Activated CD8-positive, alpha-beta memory T cell treated with anti-CD3 and anti-CD28 coated beads, Interleukin-2, amount 50 U/mL, for 1 hour (primary cell): ENCODE data around the gene OR51B5.
"Not testable (repeated sequence)": the region's sequence is repeated elsewhere in the genome, so short reads cannot be mapped to it uniquely, and the experiment has no call there.

ENCODE experiments used
- DNase-seq: peaks from one replicate; pipeline ENCODE4 v3.0.0-alpha.2; 2020; ENCODE audit errors: extremely low read depth

Gene OR51B5, protein sequence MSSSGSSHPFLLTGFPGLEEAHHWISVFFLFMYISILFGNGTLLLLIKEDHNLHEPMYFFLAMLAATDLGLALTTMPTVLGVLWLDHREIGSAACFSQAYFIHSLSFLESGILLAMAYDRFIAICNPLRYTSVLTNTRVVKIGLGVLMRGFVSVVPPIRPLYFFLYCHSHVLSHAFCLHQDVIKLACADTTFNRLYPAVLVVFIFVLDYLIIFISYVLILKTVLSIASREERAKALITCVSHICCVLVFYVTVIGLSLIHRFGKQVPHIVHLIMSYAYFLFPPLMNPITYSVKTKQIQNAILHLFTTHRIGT

DNA sequence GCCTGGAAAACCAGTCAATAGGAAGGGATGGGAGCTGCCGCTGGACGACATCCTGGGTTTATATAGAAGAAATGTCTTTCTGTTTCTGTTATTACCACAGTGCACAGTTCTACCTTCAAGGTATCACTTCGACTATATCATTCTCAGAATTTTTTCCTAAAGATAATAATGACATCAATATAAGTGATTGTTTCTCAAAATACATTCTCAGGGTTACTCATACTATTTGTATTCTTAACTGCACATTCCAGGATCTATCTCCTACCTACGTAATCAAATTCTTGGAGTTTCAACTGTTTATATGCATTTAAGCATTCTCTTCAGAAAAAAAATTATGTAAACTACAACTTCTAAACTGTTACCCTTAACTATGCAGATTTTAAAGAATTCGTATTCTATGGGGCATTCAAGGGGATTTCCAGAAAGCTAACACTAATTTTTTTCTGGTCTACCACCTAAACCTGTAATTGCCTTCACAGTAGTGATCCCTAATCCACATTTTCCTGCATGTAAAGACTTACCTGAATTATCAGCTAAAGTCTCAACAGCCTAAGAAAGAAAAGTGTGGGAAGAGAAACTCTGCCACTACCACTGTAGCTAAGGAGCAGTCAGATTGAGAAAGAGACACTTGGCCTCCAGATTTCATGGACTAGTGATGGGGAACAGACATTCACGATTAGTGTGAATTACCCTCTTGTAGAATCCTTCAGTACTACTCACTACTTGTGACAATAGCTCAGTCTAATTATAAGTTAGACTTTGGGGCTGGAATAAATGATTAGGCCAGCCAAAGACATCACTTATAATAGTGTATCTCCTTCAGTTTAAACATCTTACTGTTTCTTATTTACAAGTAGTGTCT, at the start of gene OR51B5:
OR51B5 (minus strand) TSS at position 51 of the 862 bp plus-strand sequence; CDS start at position 51, 0 bp downstream.
- no peak for DNase-seq

DNA sequence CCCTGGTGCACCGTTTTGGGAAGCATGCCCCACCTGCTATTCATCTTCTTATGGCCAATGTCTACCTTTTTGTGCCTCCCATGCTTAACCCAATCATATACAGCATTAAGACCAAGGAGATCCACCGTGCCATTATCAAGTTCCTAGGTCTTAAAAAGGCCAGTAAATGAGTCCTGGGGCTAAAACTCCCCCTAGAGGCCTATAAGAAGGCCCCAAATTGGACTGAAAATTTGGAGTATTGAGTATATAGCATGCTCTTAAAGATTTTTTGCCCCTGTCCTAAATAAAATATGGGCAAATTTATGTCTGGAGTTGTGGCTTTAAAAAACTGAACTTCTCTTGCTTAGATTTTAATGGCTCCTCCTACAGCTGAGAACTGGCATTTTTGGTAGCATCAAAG, 46.9 kb upstream of the OR51B5 start:
- no peak for DNase-seq

DNA sequence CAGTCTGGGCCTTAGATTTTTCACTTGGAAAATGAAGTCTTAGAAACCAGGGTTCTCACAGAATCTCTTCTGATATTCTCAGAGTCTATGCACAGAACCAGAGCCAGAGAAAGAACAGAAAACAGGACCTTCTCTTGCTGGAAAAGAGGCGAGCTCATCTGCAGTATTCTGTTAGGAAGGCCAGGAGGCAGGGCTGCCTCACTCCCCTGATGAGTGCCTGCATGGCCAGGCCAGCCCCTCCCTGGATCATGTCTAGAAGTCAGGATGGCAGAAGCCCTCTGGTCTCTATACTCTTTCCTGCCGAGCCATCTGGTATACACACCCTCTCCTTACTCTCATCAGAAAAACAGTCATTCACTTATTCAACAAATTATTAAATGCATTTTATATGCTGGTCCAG, 41.0 kb upstream of the OR51B5 start:
- no peak for DNase-seq

DNA sequence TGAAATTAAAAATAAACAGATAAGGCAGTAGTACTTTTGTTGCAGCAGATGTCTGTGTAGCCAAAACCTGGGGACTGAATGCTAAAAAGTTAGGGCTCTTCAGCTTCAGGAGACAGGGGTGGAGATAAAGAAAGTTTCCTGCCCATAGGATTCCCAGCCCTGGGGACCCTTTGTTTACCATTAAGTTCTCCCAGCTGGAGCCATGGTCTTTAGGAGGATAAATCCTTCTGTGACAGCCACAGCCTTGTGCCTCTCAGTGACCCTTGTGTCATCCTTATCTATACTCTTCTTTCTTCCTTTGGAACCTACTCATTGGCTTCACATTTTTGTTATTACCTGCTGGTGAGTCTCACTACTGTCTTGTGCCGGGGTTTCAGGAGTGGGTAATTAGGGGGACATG, 40.3 kb upstream of the OR51B5 start, which contains the start of gene OR51M1:
OR51M1 (plus strand) TSS at position 237 of the 400 bp plus-strand sequence. CDS start 5,587 bp downstream, outside the sequence.
- no peak for DNase-seq

DNA sequence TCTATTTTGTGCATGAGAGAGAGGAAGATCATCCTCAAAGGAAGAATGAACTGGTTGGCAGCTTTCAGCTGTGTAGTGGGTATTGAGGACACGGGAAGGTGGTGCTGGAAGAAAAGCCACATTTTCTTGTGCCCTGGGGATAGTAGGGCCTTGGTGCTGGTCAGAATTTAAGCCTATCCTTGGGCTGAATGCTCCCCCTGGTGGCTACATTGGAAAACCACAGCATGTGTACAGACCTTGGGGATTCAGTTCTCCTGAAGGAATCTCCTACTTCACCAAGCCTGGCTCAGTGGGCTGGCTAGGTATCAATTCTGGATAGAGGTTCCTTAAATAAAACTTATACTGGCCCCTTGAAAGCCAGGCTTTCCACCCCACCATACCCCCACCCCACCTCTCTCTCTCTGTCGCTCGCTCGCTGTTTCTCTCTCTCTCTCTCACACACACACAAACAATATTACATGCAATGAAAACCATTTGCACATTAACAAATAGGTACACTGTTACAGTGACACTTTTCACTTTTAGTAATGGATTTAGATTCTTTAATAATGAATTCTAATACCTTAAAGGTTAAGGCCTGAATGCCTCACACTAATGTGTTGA, 37.5 kb upstream of the OR51B5 start:
- DNase-seq: no peak

DNA sequence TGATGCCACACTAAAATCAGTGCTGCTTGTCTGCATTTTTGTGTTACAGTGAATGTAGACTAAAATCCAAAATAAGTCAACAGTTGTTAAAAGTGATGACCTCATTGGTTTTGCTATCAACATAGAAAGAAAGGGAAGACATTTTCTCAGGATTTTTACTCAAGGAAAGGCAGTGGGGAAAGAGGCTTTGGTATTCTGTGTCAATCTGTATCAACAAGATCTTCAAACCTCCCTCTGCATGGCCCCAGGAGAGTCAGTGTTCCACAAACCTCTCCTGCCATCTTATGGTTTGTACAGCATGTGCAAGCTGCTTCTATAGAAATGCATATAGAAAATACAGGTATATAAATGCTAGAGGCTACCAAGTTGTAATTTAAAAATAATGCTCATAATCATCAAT, 26.5 kb upstream of the OR51B5 start:
- DNase-seq: no peak

DNA sequence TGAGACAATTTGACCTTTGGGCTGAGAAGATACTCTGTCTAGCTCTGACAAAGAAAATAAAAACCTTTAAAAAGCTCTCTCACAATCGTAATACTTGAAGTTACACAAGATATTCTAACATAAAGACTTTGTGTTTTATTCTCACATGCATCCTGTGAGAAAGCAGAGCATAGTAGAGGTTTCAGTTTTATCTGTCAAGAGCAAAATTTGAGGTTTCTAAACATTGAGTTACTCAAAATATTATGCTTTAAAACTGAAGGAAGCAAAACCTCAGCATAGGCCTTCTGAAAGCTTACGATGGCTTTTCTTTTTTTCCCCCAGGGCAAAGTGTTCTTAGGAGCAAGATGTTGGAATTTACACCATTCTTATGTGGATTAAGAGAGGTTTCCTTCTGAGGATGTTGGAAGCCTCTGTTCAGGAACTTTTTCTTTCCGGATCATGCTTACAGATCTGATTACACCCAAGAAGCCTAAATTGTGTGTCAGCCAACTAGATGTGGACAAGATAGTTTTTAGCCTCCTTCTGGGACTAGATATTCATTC, 25.2 kb upstream of the OR51B5 start:
- DNase-seq: no peak

DNA sequence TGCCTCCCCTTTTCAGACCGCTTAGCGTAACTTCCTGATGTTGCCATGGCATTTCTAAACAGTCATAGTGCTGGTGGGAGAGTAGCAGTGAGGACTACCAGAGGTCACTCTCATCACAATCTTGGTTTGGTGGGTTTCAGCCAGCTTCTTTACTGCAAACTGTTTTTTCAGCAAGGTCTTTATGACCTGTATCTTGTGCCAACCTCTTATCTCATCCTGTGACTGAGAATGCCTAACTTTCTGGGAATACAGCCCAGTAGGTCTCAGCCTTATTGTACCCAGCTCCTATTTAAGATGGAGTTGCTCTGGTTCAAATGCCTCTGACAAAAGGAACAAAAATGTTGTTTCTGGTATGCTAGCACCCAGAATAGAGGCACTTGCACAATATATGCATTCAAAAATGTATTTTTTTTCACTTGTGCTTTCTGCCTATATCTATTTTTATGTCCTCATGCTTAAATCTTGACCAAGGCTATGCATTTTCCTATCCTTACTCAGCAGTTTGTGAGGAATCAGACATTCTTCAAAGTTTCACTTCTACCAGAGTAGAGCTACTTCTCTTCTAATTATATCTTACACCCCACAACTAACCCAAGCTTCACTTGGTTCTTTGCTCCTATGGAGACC, 24.2 kb upstream of the OR51B5 start:
- DNase-seq: no peak

DNA sequence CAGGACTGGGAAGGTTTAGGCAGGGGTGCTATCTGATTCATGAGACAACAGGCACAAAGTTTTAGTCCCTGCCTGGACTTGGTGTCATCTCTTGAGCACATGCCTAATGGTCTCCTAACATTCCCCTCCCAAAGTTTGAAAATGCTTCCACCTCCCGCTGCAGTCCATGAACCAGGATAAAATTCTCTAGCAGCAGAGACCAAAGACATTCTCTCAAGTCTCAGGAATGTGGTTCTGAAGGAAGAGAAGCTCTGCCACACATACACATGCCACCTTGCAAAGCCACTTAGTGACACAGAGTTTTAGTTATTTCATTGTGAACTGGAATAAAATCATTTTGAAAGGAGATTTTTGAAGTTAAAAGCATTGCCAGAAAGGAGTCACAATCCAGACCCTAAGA, 23.5 kb upstream of the OR51B5 start:
- DNase-seq: no peak

DNA sequence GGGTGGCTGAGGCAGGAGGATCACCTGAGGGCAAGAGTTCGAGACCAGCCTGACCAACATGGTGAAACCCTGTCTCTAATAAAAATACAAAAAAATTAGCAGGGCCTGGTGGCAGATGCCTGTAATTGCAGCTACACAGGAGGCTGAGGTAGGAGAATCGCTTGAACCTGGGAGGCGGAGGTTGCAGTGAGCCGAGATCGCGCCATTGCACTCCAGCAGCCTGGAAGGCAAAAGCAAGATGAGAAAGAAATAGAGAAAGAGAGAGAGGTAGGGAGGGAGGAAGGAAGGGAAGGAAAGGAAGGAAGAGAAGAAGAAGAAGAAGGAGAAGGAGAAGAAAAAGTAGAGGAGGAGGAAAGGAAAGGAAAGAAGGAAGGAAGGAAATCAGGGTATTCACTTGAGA, 23.0 kb upstream of the OR51B5 start:
- DNase-seq: not testable (repeated sequence)

DNA sequence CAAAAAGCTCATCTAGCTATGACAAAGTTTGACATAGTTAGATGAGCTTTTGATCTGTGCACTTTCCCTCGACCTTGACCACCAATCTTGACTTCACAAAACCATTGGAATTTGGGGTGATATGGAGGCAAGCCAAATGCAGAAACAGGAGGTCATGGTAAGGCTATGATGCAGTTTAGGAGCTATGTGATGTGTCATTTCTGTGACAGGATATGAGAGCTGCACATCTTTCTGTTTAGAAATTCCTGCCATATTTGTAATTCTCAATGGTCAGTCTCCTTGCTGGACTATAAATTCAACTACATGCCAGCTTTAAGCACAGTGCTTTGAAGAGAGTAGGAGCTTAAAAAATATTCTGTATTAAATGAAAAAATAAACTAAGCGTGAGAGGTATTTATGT, 20.9 kb upstream of the OR51B5 start:
- DNase-seq: no peak

DNA sequence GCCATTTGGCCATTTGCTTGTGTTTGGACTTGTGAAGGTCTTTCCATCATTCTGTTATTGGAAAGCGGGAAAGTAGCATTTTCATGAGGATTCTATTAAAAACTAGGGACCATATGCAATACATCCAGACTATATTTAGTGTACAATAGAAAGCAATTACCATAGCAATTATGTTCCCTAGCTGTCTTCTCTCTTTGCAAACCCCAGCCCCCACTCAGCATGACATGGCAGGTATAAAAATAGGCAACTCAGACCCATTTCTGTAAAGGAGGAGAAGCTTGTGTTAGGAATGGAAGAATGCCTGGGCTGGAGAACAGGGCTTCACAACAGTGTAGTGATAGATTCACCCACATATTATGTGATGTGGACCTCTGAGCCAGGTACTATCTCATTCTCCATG, 20.4 kb upstream of the OR51B5 start:
- no peak for DNase-seq

DNA sequence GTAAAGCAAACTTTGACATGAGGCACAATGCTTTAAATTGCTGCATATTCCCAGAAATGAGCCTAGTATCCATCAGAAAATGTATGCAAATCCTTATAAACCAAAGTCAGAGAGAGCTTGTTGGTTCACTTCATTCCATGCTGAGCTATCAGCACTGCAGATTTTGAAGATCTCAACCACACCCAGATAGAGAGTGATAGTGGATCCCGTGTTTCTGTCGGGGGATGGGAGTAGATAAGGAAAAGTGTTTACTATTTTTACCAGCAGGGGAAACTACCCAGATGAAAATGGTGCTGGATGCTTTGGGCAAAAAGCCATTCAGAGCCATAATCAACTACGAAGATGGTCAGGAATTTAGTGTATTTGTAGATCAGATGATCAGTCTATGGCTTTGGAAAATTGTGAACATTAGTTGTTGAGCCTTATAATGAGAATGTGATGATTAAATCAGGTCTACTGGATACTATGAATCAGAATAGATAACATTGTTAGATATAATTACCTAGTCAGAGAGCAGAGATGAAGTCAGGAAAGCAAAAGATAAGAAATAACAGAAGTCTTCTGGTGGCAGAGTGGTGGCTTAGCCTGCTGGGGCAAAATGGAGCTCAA, 18.8 kb upstream of the OR51B5 start:
- DNase-seq: no peak

DNA sequence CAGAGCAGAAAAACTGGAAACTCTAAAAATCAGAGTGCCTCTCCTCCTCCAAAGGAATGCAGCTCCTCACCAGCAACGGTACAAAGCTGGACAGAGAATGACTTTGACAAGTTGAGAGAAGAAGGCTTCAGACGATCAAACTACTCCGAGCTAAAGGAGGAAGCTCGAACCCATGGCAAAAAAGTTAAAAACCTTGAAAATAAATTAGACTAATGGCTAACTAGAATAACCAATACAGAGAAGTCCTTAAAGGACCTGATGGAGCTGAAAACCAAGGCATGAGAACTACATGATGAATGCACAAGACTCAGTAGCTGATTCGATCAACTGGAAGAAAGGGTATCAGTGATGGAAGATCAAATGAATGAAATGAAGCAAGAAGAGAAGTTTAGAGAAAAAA, 12.7 kb upstream of the OR51B5 start:
- not testable (repeated sequence) for DNase-seq

DNA sequence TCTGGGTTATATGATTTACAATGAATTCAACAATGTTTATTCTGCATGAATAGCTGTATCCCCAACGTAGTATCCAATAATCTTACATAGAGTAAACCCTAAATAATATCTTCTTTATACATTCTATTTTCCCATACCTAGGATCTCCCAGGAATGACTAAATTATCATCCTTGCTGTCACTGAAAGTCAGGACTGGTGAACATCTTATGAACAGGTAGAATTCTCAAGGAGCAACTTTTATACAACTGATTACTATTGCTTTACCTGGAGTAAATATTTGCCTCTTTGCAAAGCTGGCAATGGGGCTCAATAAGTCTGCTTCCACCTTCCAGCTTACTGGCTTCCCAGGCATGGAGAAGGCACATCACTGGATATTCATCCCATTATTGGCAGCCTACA, 7.9 kb upstream of the OR51B5 start, which contains the start of gene OR51B6:
OR51B6 (plus strand) TSS at position 301 of the 400 bp plus-strand sequence; CDS start at position 301, 0 bp downstream.
- DNase-seq: no peak

DNA sequence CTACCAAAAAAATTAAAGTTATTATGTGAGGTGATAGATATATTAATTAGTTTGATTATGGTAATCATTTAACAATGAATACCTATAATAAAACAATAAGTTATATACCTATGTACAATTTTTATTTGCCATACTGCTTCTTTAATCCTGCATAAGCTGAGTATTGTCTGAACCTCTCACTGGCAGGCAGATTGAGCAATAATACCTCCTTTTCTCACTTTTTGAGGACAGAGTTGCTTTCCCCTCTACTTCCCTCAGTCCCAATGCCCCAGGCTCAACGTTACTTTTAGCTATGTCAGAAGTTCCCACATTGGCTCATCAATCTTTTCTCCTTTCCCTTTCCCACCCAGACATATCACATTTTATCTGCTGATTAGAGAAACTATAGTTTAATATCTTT, 6.2 kb upstream of the OR51B5 start:
- DNase-seq: no peak

DNA sequence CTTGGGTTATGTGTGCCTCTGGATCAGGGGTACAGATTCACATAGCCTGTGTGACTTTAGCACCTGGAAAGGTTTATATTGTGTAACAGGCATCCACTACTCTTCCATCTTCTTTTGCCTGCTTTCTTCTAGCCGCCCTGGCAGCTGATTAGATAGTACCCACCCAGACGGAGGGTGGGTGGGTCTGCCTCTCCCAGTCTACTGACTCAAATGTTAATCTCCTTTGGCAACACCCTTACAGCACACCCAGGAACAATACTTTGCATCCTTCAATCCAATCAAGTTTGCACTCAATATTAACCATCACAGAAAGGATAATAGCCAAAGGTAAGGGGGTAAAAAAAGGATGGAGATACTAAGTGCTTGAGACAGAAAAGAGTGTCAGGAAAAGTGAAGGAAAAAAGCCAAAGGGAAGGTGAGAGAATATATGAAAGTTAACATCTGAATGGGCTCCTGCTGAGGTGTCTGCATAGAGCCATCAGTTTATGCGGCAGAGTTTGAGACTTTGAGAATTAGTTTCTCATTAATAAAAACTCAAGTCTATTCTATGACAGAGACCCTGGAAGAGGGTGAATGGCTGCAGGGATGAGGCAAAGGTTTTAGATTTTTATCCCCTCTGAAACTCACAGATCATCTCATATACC, 5.3 kb upstream of the OR51B5 start:
- DNase-seq: no peak

DNA sequence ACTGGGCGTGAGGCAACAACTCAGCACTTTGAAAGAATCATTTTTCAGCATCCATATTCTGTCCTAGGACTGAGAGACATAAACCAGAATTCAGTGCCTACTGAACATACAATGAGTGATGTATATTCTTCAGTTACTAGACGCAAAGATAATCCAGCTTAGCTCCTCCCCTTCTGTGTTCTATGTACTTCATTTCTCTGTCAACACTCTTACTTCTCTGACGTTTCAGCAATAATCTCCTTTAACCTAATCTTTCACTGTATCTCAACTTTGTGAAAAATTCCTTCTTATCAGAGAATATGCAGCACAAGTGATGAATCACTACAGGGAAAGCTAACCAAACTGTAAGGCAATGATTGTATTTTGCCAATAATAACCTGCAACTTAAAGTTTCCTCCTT, 2.5 kb upstream of the OR51B5 start:
- DNase-seq: no peak

DNA sequence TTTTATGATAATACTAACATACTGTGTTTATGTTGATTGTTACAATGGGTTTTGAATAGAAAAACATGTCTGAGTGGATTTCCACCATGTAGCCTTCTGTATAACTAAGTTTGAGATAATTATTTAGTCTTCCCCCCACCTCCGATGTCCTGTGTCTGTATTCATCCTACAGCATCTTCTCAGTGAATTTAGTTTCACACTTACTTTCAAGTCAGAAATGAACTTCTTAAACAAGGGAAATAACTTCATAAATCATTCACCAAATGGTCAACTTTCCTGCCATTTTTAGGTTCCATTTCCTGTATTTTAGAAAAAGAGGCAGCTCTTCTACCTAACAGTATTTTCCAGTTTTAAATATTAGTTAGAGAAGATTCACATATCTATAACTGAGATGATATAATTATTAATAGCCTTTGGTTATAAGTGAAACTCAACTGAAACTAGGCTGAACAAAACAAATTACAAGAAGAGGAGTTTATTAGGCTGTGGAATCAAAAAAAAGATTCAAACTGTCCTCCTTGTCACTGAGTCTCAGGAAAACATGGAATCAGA, 3.5 kb downstream of the OR51B5 start:
- no peak for DNase-seq

DNA sequence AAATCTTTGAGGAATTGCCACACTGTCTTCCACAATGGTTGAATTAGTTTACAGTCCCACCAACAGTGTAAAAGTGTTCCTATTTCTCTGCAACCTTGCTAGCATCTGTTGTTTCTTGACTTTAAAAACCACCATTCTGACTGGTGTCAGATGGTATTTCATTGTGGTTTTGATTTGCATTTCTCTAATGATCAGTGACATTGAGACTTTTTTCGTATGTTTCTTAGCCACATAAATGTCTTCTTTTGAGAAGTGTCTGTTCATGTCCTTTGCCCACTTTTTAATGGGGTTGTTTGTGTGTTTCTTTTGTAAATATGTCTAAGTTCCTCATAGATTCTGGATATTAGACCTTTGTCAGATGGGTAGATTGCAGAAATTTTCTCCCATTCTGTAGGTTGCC, 6.1 kb downstream of the OR51B5 start:
- DNase-seq: not testable (repeated sequence)
